Measurements from ENCODE around the gene CYP1A2.
"Not testable (repeated sequence)": the region's sequence is repeated elsewhere in the genome, so short reads cannot be mapped to it uniquely, and the experiment has no call there.

Gene CYP1A2

DNA sequence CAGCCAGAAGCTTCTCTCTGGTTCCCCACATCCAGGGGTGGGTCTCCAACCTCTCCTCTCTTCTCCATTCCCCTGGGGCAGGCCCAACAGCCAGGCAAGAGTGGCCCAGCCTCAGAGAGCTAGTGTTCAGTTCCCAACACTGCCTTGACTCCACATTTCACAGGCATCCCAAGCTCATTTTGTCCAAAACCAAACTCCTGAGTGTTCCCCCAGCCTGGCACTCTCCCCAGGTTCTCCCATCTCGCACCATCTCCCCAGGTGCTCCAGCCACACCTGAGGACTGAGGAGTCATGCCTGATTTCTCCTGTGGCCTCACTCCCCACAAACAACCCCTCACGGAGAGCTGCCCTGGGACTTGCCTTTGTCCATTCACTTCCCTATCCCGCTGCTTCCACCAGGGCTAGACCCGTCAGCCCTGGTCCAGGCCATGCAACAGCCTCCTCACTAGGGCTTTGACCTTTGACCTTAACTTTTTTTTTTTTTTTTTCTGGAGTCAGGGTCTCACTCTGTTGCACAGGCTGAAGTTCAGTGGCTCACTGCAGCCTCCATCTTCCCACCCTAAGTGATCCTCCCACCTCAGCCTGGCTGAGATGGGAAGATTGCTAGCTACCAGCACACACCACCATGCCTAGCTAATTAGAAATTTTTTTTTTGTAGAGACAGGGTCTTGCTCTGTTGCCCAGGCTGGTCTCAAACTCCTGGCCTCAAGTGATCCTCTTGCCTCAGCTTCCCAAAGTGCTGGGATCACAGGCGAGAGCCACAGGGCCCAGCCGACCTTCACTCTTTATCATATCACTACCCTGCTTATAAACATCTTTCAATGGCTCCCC, 29.3 kb downstream of the CYP1A2 start:
- DNase-seq: no peak

GRCh38 chr15:74778599-74778970, 29.9 kb downstream of the CYP1A2 start:
- no peak for DNase-seq

- DNase-seq: no peak
These were observed 30.6 kb downstream of the CYP1A2 start for GRCh38 chr15:74779162-74779648.

GRCh38 chr15:74780523-74781430, 32.1 kb downstream of the CYP1A2 start:
- peak; percentile 66 for DNase-seq

GRCh38 chr15:74781431-74782258, 33.0 kb downstream of the CYP1A2 start, which contains the start of gene CSK:
TSS of gene CSK (plus strand) at chr15:74782080. CDS start at chr15:74798298, 16,218 bp downstream.
- no peak for DNase-seq

DNA sequence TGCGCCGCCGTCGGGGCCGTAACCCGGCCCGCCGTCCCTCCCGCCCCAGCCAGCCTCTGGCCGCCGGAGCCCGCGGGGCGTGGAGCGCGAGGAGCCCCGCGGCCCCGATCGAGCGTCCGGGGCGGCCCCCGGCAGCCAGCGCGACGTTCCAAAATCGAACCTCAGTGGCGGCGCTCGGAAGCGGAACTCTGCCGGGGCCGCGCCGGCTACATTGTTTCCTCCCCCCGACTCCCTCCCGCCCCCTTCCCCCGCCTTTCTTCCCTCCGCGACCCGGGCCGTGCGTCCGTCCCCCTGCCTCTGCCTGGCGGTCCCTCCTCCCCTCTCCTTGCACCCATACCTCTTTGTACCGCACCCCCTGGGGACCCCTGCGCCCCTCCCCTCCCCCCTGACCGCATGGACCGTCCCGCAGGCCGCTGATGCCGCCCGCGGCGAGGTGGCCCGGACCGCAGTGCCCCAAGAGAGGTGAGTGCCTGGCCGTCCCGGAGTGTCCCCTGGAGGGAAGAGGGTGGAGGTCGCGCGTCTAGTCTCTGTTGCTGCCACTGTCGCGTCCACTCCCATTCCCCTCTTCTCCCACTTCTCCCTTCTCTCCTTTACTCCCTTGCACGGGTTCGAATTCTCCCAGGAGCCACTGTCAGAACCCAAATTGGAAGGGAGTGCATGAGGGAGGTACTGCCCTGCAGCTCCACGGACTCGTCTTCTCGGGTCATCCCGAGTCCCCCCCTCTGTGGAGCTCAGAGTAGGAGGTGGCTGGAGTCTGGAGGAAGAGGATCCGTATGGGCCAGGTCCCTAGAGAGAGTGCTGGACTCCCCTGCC, 33.8 kb downstream of the CYP1A2 start:
- DNase-seq: no peak

DNA sequence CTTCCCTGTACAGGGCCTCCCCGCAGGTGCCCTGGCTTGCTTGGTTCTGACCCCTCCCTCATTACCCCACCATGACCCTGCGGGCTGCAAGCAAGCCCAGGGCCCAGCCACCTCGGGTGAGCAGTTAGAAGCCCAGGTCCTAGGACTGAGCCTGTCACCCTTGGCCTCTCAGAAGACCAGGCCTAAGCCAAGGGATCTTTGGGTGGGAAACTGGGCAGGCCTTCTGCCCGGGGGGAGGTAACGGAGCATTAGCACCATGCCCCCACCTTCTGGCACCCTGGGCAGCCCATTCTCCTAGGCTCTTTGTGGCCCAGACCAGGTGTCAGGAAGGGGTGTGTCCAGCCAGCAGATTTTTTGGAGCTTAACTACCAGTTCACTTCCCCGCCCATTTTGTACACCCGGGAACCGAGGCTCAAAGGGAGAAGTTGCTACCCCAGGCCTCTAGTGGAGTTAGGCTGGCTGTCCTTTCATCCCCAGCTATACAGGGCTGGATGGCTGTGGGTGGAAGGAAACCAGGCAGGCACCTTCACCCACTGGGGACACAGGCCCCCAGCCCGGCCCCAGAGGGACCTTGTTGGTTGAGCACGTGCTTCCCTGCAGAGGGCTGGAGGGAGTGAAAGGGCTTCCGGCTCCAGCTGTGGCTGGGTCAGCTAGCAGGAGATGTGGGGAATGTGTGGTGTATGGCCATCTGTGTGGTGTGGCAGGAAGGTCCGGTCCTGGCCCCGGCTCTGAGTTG, 34.6 kb downstream of the CYP1A2 start:
- DNase-seq: peak; percentile 36

- DNase-seq: no peak
These were observed 35.1 kb downstream of the CYP1A2 start for GRCh38 chr15:74783808-74784175.

GRCh38 chr15:74784426-74785193, 36.0 kb downstream of the CYP1A2 start:
- no peak for DNase-seq

DNA sequence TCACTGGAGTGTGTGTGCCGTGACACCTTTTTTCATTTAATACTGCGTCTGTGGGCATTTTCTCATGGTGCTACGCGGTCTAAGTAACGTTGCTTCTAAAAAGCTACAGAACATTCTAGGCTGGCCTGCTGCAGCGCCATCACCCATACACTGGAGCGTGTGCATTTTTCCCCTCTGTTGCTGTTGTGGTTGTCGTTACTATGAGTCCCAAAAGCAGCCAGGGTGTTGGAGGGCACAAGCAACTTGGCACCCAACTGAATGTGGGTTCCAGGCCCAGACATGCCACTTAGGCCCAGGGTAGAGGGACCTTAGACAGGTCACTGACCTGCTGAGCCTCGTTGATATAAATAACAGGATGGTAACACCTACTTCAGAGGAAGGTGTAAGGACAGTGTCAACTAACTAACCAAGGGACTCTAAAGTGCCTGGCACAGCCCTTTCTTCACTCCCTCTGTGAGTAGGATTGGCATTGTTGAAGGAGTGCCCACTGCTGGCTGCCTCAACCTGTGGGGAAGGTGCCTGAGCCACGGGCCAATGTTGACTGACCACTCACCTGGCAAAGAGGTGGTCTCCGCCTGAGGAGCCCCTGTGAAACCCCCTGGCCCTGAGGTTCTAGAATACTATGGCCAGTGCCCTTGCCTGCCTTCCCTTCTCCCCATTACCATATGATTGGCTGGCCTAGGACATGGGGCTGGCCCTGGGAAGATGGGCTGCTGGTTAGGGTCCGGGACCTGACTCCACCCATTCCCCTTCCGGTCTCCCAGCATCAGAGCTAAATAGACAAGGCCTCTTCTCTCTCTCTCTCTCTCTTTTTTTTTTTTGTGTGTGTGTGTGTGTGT, 36.8 kb downstream of the CYP1A2 start:
- no peak for DNase-seq

- not testable (repeated sequence) for DNase-seq
These were observed 37.4 kb downstream of the CYP1A2 start for GRCh38 chr15:74786081-74786480.

GRCh38 chr15:74786551-74787165, 38.0 kb downstream of the CYP1A2 start:
- DNase-seq: no peak

DNA sequence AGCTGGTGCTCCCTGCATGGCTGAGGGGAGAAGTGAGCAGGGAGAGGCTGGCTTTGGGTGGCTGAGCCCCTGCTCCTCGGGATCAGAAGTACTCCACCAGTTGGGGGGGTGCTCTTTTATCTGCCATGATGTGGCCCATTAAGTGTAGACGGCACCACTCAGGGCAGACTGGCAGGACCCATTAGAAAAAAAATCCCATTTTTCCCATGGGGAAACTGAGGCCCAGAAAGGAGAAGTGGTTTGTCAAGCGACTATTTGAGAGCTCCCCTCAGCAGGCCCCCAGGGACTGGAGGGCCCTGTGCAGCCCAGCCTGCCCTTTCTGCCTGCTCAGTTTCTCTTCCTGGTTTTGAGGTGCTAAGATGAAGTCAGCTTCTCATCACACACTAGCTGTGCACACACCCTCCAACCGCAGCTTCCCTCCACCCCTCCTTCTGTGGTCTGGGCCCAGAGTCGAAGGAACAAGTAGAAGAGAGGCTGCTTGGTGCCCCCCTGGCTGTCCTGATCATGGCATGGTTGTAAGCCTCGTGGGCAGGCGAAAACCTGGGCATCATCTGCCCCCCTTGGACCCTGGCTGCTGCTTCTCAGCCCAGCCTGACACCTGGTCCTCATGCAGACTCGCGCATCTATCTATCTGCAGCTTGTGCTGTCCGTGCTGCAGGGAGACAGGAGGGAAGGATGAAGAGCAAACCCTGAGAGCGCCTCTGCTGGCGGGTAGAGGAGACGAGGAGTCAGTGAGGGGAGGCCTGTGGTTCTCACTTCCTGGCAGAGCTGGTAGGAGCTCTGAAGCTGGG, 38.8 kb downstream of the CYP1A2 start:
- DNase-seq: peak; percentile 84

- no peak for DNase-seq
These were observed 39.5 kb downstream of the CYP1A2 start for GRCh38 chr15:74788042-74788682.

GRCh38 chr15:74788683-74789151, 40.1 kb downstream of the CYP1A2 start:
- no peak for DNase-seq

DNA sequence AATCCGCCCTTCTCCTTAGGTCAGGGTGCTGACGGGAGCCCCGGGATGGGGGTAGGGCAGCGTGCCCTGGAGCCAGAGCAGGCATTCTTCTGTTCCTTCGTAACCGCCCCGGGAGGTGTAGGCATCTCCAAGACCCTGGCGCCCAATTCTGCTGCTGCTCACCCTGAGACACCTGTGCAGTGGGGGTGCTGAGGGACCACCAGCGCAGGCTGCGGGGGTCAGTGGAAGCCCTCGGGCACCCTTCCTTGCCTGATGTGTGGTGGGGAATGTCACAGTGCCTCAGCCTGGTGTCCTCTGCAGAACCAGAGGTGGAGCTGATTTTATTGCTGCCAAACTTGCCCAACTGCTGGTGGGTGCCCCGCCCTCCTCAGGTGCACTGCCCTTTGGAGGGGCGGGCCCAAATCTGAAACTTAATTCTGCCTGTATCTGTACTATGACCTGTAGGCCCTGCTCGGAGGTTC, 40.6 kb downstream of the CYP1A2 start:
- no peak for DNase-seq

GRCh38 chr15:74789741-74790079, 41.1 kb downstream of the CYP1A2 start:
- no peak for DNase-seq
